SU-DHL-6 (cell line): ENCODE measurements around the gene ATP5F1D.

ENCODE experiments used
- CTCF ChIP-seq: fragments of 200-600 bp; sonication (generic); IDR thresholded peaks from one replicate; pipeline ENCODE4 v1.5.1; 2017; ENCODE audit warnings: antibody characterized with exemption, mild to moderate bottlenecking, low read length, moderate library complexity; ENCODE audit not compliant: insufficient read depth, poor library complexity, severe bottlenecking
- EZH2phosphoT487 ChIP-seq: fragments of 200-600 bp; sonication (generic), shearing (Covaris generic); conservative IDR thresholded peaks from 2 replicates; pipeline ENCODE4 v1.6.1; 2018; ENCODE audit warnings: mild to moderate bottlenecking, antibody characterized with exemption, low read length, moderate library complexity, mixed read lengths

GRCh38 chr19:1220477-1220930 lies 21.0 kb upstream of the ATP5F1D start:
- TF ChIP-seq CTCF: peak; percentile 45
- TF ChIP-seq EZH2phosphoT487: no peak
